MCF 10A (cell line): ENCODE data around the gene SDC3. TPM values are rescaled to one million over a fixed set of nuclear protein-coding genes. Genes with fewer than 3 reads are reported as not detected.

Source experiments
- BruUV-seq: library from RNA; stranded (reverse); fragments of 400-500 nt; replicated peaks from 2 replicates; lab custom pipeline; 2021; lab: Mats Ljungman, UMichigan
- CTCF ChIA-PET: fragments of 300-600 bp; sonication (Branson Sonifier 250); formaldehyde crosslinking; extraction: SDS; loops from one replicate; lab custom pipeline; 2021; ENCODE audit warnings: antibody characterized with exemption, inconsistent platforms; lab: Yijun Ruan, JAX
- POLR2A ChIA-PET: fragments of 300-600, 350-650 bp; sonication (Branson Sonifier 250); formaldehyde crosslinking; extraction: SDS; loops from one replicate; lab custom pipeline; 2020; ENCODE audit warnings: antibody characterized with exemption, inconsistent platforms; lab: Yijun Ruan, JAX
- DNase-seq: peaks from one replicate; pipeline ENCODE4 v3.0.0-alpha.2; 2018; ENCODE audit not compliant: unreplicated experiment
- H3K27ac Mint-ChIP-seq: one replicate; pipeline ENCODE4 v1.8.0; 2022; ENCODE audit warnings: mild to moderate bottlenecking, low read depth, mixed read lengths; ENCODE audit not compliant: unreplicated experiment
- H3K27me3 Mint-ChIP-seq: one replicate; pipeline ENCODE4 v1.8.0; 2022; ENCODE audit warnings: mixed read lengths; ENCODE audit not compliant: insufficient read depth, unreplicated experiment
- H3K36me3 Mint-ChIP-seq: one replicate; pipeline ENCODE4 v1.8.0; 2022; ENCODE audit warnings: mild to moderate bottlenecking, moderate library complexity, mixed read lengths; ENCODE audit not compliant: insufficient read depth, unreplicated experiment
- H3K4me1 Mint-ChIP-seq: one replicate; pipeline ENCODE4 v1.8.0; 2022; ENCODE audit warnings: mixed read lengths; ENCODE audit not compliant: insufficient read depth, unreplicated experiment
- H3K4me3 Mint-ChIP-seq: one replicate; pipeline ENCODE4 v1.8.0; 2022; ENCODE audit warnings: mild to moderate bottlenecking, moderate library complexity, mixed read lengths; ENCODE audit not compliant: unreplicated experiment
- H3K9me3 Mint-ChIP-seq: one replicate; pipeline ENCODE4 v1.8.0; 2022; ENCODE audit warnings: mixed read lengths; ENCODE audit not compliant: unreplicated experiment
- intact Hi-C: fragments of 100-400 bp; cut with micrococcal nuclease; formaldehyde crosslinking; loops from 2 replicates; pipeline ENCODE4 v1.14.1; 2022
- total RNA-seq: library from RNA; stranded (reverse); gene quantifications from 2 replicates; pipeline ENCODE4 v1.2.3, GENCODE V29; 2022
- TF ChIP-seq, protein P1 (sequence below): fragments of 200-600 bp; IDR thresholded peaks from one replicate; pipeline ENCODE4 v1.8.0; 2022; ENCODE audit warnings: antibody characterized with exemption, mild to moderate bottlenecking; ENCODE audit not compliant: unreplicated experiment

The SDC3 gene
- total RNA-seq, 1 experiment from 2014 or later: 21.7 TPM

DNA sequence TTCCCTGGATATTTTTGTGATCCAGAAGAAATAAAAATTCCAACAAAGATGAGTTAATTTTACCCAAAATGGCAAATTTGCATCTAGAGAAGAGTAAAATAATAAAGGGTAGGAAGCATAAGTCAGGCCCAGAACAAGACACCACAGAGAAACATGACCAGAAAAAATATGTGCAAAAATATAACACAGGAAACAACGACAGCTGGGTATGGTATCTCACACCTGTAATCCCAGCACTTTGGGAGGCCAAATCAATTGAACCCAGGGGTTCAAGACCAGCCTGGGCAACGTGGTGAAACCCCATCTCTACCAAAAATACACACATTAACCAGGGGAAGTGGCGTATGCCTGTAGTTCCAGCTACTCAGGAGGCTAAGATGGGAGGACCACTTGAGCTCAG is 39.7 kb upstream of the SDC3 start:
- H3K27me3 Mint-ChIP-seq: no peaks in the 10 kb centered on the region
- BruUV-seq: no TSS peak
- DNase-seq: no peak
- no peak overlapping the region for H3K27ac Mint-ChIP-seq
- ChIA-PET POLR2A (interaction anchor here (1.2 kb wide), 1 partner anchor 9 kb away, joined by 6 read pairs; no protein-coding TSS in a partner anchor), CTCF (interaction anchor here (0.6 kb wide), 1 partner anchor 963 kb away, joined by 4 read pairs; no protein-coding TSS in a partner anchor)
- no peaks in the 10 kb centered on the region for H3K4me1 Mint-ChIP-seq
- H3K4me3 Mint-ChIP-seq: no peak overlapping the region
- intact Hi-C loops: no loop called here
- no peaks in the 10 kb centered on the region for H3K9me3 Mint-ChIP-seq
- TF ChIP-seq, protein P1, sequence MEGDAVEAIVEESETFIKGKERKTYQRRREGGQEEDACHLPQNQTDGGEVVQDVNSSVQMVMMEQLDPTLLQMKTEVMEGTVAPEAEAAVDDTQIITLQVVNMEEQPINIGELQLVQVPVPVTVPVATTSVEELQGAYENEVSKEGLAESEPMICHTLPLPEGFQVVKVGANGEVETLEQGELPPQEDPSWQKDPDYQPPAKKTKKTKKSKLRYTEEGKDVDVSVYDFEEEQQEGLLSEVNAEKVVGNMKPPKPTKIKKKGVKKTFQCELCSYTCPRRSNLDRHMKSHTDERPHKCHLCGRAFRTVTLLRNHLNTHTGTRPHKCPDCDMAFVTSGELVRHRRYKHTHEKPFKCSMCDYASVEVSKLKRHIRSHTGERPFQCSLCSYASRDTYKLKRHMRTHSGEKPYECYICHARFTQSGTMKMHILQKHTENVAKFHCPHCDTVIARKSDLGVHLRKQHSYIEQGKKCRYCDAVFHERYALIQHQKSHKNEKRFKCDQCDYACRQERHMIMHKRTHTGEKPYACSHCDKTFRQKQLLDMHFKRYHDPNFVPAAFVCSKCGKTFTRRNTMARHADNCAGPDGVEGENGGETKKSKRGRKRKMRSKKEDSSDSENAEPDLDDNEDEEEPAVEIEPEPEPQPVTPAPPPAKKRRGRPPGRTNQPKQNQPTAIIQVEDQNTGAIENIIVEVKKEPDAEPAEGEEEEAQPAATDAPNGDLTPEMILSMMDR: no peak
- H3K36me3 Mint-ChIP-seq: peaks cover 96% of the 10 kb centered on the region

DNA sequence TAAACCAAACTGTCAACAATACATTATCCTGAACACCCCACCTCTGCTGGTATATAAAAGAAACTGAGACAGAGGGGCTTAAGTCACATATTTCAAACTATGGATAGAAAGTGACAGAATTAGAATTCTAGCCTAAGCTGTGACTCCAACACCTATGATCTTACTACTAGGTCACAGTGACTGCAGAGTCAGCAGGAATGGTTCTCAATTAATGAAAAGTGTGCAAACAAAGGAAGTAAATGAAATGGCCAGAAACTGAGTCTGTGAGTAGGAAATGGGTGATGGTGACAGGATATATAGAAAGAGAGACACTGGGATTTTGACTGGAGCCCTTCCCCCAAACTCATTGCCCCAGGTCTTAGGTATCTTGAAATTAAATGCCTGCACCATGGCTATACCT is 38.7 kb upstream of the SDC3 start:
- TF ChIP-seq, protein P1: no peak
- intact Hi-C loops: no loop called here
- Mint-ChIP-seq H3K4me3 (no peak overlapping the region), H3K9me3 (no peaks in the 10 kb centered on the region), H3K27ac (peak overlapping the region; percentile 42), H3K36me3 (peaks cover 96% of the 10 kb centered on the region), H3K4me1 (peaks cover 7% of the 10 kb centered on the region), H3K27me3 (no peaks in the 10 kb centered on the region)
- ChIA-PET CTCF (interaction anchor here (0.6 kb wide), 1 partner anchor 164 kb away, joined by 3 read pairs; no protein-coding TSS in a partner anchor), POLR2A (interaction anchor here (0.5 kb wide), 1 partner anchor 1396 kb away, joined by 3 read pairs; no protein-coding TSS in a partner anchor)
- no peak for DNase-seq
- no TSS peak for BruUV-seq

DNA sequence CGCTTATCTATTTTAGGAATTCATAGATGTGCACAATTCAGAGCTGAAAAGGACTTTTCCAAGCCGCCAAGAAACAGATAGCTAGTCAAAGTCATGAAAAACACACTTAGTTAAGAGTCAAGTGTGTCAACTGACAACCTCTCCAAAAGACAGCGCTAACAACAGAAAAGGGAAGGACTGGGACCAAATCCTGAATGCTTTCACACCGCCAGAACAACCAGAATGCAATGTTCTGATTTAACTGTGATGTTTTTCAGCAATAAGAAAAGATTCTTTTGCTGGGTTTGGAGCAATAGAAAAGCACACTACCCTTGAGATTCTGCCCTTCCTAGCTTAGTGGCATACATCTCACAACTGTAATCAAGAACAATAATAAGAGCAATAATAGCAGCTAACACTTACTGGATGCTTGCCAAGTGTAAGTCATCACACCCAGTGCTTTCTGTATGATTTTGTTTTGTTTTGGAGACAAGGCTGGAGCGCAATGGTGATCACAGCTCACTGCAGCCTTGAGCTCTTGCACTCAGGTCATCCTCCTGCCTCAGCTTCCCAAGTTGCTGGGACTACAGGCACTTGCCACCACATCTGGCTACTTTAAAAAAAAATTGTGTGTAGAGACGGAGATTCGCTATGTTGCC is 33.9 kb upstream of the SDC3 start:
- Mint-ChIP-seq H3K4me1 (peaks cover 7% of the 10 kb centered on the region), H3K9me3 (no peaks in the 10 kb centered on the region), H3K4me3 (no peak overlapping the region), H3K27me3 (no peaks in the 10 kb centered on the region), H3K27ac (no peak overlapping the region), H3K36me3 (peaks cover 92% of the 10 kb centered on the region)
- TF ChIP-seq, protein P1: no peak
- POLR2A ChIA-PET: interaction anchor here (0.6 to 3.1 kb wide), 5 partner anchors 8 to 169 kb away, joined by 3 to 14 read pairs (median 3); no protein-coding TSS in a partner anchor
- intact Hi-C loops: no loop called here
- CTCF ChIA-PET: interaction anchor here (0.7 to 0.9 kb wide), 3 partner anchors 13 to 26 kb away, joined by 3 to 5 read pairs (median 4); no protein-coding TSS in a partner anchor
- no TSS peak for BruUV-seq
- DNase-seq: no peak

DNA sequence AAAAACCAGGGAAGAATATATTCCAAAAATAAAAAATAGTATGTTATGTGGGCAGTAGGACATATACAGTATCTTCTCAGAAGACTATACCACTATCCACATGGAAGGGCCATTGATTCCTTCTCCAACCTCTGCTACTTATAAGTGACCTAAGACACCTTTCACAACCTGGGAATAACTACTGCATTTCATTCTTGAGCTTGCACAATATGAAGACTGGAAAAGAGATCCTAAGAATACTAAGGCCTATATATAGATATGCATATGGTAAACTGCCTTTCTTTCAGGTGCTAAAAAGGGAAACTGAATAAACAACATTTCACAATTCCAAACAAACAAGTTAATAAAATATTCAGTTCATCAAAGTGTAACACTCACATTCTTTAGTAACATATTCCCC is 32.0 kb upstream of the SDC3 start:
- intact Hi-C loops: no loop called here
- ChIA-PET CTCF (interaction anchor here (0.5 to 1.8 kb wide), 6 partner anchors 10 to 323 kb away, joined by 3 to 6 read pairs (median 3); no protein-coding TSS in a partner anchor), POLR2A (interaction anchor here (1.0 to 1.2 kb wide), 2 partner anchors 35 to 152 kb away, joined by 3 read pairs; no protein-coding TSS in a partner anchor)
- Mint-ChIP-seq H3K27ac (no peak overlapping the region), H3K27me3 (no peaks in the 10 kb centered on the region), H3K36me3 (peaks cover 94% of the 10 kb centered on the region), H3K4me1 (peaks cover 15% of the 10 kb centered on the region), H3K4me3 (no peak overlapping the region), H3K9me3 (no peaks in the 10 kb centered on the region)
- DNase-seq: no peak
- TF ChIP-seq, protein P1: no peak
- BruUV-seq: no TSS peak
